IMR-90 (cell line): ENCODE results near the gene RMDN3. TPM values are rescaled to one million over a fixed set of nuclear protein-coding genes. Genes with fewer than 3 reads are reported as not detected.

Experiments
- ATAC-seq: fragments of 200-7000 bp; cut with Tn5 transposase; 2 replicates; pipeline ENCODE4 v1.9.1; 2020; ENCODE audit warnings: low read depth, mild to moderate bottlenecking, moderate library complexity
- BruUV-seq: library from RNA; stranded (reverse); fragments of 400-500 nt; replicated peaks from 2 replicates; lab custom pipeline; 2021; lab: Mats Ljungman, UMichigan
- CTCF ChIA-PET: fragments of 300-600 bp; formaldehyde crosslinking; extraction: SDS; loops from one replicate; lab custom pipeline; 2021; ENCODE audit warnings: antibody characterized with exemption; lab: Yijun Ruan, JAX
- POLR2A ChIA-PET: fragments of 300-600 bp; sonication (Branson Sonifier 250); formaldehyde crosslinking; loops from one replicate; lab custom pipeline; 2022; ENCODE audit warnings: antibody characterized with exemption; ENCODE audit not compliant: unreplicated experiment; lab: Charles Lee
- DNase-seq: peaks from one replicate; pipeline ENCODE4 v3.0.0; 2013
- H2AFZ ChIP-seq: replicated peaks from 2 replicates; pipeline ENCODE3; 2013; ENCODE audit warnings: low read length, mild to moderate bottlenecking; ENCODE audit not compliant: poor library complexity
- H2AK5ac ChIP-seq: 2 replicates; pipeline ENCODE4 v1.6.1; 2013; ENCODE audit warnings: low read depth, low read length, inconsistent platforms
- H2AK9ac ChIP-seq: replicated peaks from 2 replicates; pipeline ENCODE3; 2013; ENCODE audit warnings: mild to moderate bottlenecking, low read depth, low read length, moderate library complexity; ENCODE audit not compliant: poor library complexity
- H2BK120ac ChIP-seq: 2 replicates; pipeline ENCODE4 v1.6.1; 2013; ENCODE audit warnings: low read depth, low read length, inconsistent platforms
- H2BK15ac ChIP-seq: 3 replicates; pipeline ENCODE4 v1.6.1; 2013; ENCODE audit warnings: low read depth, low read length, inconsistent platforms
- H2BK20ac ChIP-seq: 2 replicates; pipeline ENCODE4 v1.6.1; 2013; ENCODE audit warnings: low read depth, mild to moderate bottlenecking, inconsistent platforms, low read length, moderate library complexity
- H2BK5ac ChIP-seq: 2 replicates; pipeline ENCODE4 v1.6.1; 2013; ENCODE audit warnings: mild to moderate bottlenecking, low read depth, low read length, inconsistent platforms; ENCODE audit not compliant: poor library complexity, severe bottlenecking
- H3K14ac ChIP-seq: replicated peaks from 2 replicates; pipeline ENCODE4 v1.6.1; 2013; ENCODE audit warnings: low read depth, low read length, inconsistent platforms
- H3K18ac ChIP-seq: 2 replicates; pipeline ENCODE4 v1.6.1; 2013; ENCODE audit warnings: low read depth, low read length, control low read depth
- H3K23ac ChIP-seq: 2 replicates; pipeline ENCODE4 v1.6.1; 2013; ENCODE audit warnings: low read depth, low read length, inconsistent platforms
- H3K27ac ChIP-seq: 2 replicates; pipeline ENCODE4 v1.5.1; 2013; ENCODE audit warnings: mild to moderate bottlenecking, control low read depth, low read length; ENCODE audit not compliant: insufficient read depth
- H3K27me3 ChIP-seq: 2 replicates; pipeline ENCODE4 v1.6.1; 2013; ENCODE audit warnings: low read length; ENCODE audit not compliant: control insufficient read depth, insufficient read depth
- H3K36me3 ChIP-seq: 2 replicates; pipeline ENCODE4 v1.6.1; 2013; ENCODE audit warnings: low read length, mixed read lengths; ENCODE audit not compliant: control insufficient read depth, insufficient read depth
- H3K4ac ChIP-seq: 2 replicates; pipeline ENCODE4 v1.6.1; 2013; ENCODE audit warnings: low read depth, low read length, inconsistent platforms
- H3K4me1 ChIP-seq: 2 replicates; pipeline ENCODE4 v1.6.1; 2013; ENCODE audit warnings: low read length, mixed read lengths; ENCODE audit not compliant: control insufficient read depth, insufficient read depth
- H3K4me2 ChIP-seq: 2 replicates; pipeline ENCODE4 v1.6.1; 2013; ENCODE audit warnings: low read depth, mild to moderate bottlenecking, control low read depth, low read length, moderate library complexity
- H3K4me3 ChIP-seq: 2 replicates; pipeline ENCODE4 v1.5.1; 2013; ENCODE audit warnings: low read depth, mild to moderate bottlenecking, control low read depth, low read length, moderate library complexity; ENCODE audit not compliant: insufficient read depth
- H3K56ac ChIP-seq: 2 replicates; pipeline ENCODE4 v1.6.1; 2013; ENCODE audit warnings: low read length, inconsistent platforms; ENCODE audit not compliant: insufficient read depth; ENCODE audit errors: extremely low read depth
- H3K79me1 ChIP-seq, 2 experiments: 2 replicates each; pipeline ENCODE4 v1.6.1; 2013; ENCODE audit warnings: low read length in 2 of 2, inconsistent platforms in 1 of 2, low read depth in 1 of 2
- H3K9ac ChIP-seq: 2 replicates; pipeline ENCODE4 v1.6.1; 2013; ENCODE audit warnings: low read depth, low read length, control low read depth
- H3K9me1 ChIP-seq: 2 replicates; pipeline ENCODE4 v1.6.1; 2013; ENCODE audit warnings: low read length, inconsistent platforms; ENCODE audit not compliant: insufficient read depth
- H3K9me3 ChIP-seq: 2 replicates; pipeline ENCODE4 v1.6.1; 2013; ENCODE audit warnings: low read length; ENCODE audit not compliant: control insufficient read depth, insufficient read depth
- H4K20me1 ChIP-seq: 2 replicates; pipeline ENCODE4 v1.6.1; 2013; ENCODE audit warnings: low read length, inconsistent platforms; ENCODE audit not compliant: insufficient read depth
- H4K5ac ChIP-seq: 2 replicates; pipeline ENCODE4 v1.6.1; 2013; ENCODE audit warnings: mild to moderate bottlenecking, low read depth, low read length, control low read depth
- H4K8ac ChIP-seq, 2 experiments: 2 replicates each; pipeline ENCODE4 v1.6.1; 2013; ENCODE audit warnings: low read depth in 2 of 2, low read length in 2 of 2, control low read depth in 1 of 2, inconsistent platforms in 1 of 2
- H4K91ac ChIP-seq: 2 replicates; pipeline ENCODE4 v1.6.1; 2013; ENCODE audit warnings: low read depth, low read length, inconsistent platforms; ENCODE audit not compliant: insufficient read depth
- CEBPB ChIP-seq: IDR thresholded peaks from 2 replicates; pipeline ENCODE4 v1.6.1; 2012; ENCODE audit warnings: low read depth, low read length, improper control_type of control experiment
- CHD1 ChIP-seq: IDR thresholded peaks from 2 replicates; pipeline ENCODE4 v1.6.1; 2012; ENCODE audit warnings: low read depth, low read length, improper control_type of control experiment
- CTCF ChIP-seq: conservative IDR thresholded peaks from 2 replicates; pipeline ENCODE4 v1.5.1; 2012; ENCODE audit warnings: mild to moderate bottlenecking, low read depth, low read length, improper control_type of control experiment
- MAZ ChIP-seq: IDR thresholded peaks from 2 replicates; pipeline ENCODE4 v1.6.1; 2012; ENCODE audit warnings: low read depth, mild to moderate bottlenecking, low read length, improper control_type of control experiment, moderate library complexity, borderline replicate concordance
- MXI1 ChIP-seq: IDR thresholded peaks from 2 replicates; pipeline ENCODE4 v1.6.1; 2012; ENCODE audit warnings: low read depth, mild to moderate bottlenecking, low read length, moderate library complexity, borderline replicate concordance
- POLR2A ChIP-seq: IDR thresholded peaks from 2 replicates; pipeline ENCODE4 v1.6.1; 2012; ENCODE audit warnings: mild to moderate bottlenecking, low read depth, low read length
- RAD21 ChIP-seq: IDR thresholded peaks from 2 replicates; pipeline ENCODE4 v1.6.1; 2012; ENCODE audit warnings: low read length, improper control_type of control experiment
- RCOR1 ChIP-seq: IDR thresholded peaks from 2 replicates; pipeline ENCODE4 v1.6.1; 2012; ENCODE audit warnings: mild to moderate bottlenecking, low read length, improper control_type of control experiment; ENCODE audit not compliant: insufficient replicate concordance
- RFX5 ChIP-seq: IDR thresholded peaks from 2 replicates; pipeline ENCODE4 v1.8.0; 2012; ENCODE audit warnings: low read depth, mild to moderate bottlenecking, low read length, moderate library complexity
- WGBS, 2 experiments: methylation state at CpG; one replicate each; pipeline versions ENCODE4 v1.1.5 to v1.1.7; 2013; ENCODE audit warnings: missing lambda C conversion rate in 2 of 2; ENCODE audit not compliant: insufficient read length in 1 of 2; ENCODE audit errors: extremely low coverage in 2 of 2; 5-methylcytosine and 5-hydroxymethylcytosine counted together
- dilution Hi-C: fragments of 300-500 bp; cut with HindIII; formaldehyde crosslinking; loops from one replicate; pipeline ENCODE4 v1.14.3; 2018; ENCODE audit warnings: low sequenced_read_pairs; ENCODE audit not compliant: unreplicated experiment
- in situ Hi-C: fragments of 300-500 bp; cut with MboI; formaldehyde crosslinking; loops from 3 replicates; pipeline ENCODE4 v1.14.3; 2019; ENCODE audit warnings: low sequenced_read_pairs, inconsistent platforms, mixed read lengths
- intact Hi-C: fragments of 100-400 bp; cut with micrococcal nuclease; formaldehyde crosslinking; loops from 2 replicates; pipeline ENCODE4 v1.10.0; 2022
- polyA plus RNA-seq, 3 experiments: library from polyadenylated mRNA; depleted of rRNA; stranded (reverse); fragments of >200 nt; gene quantifications; 2 replicates each; pipeline ENCODE4 v1.2.3, GENCODE V29; 2012; ENCODE audit warnings: low replicate concordance in 1 of 3
- total RNA-seq: library from RNA; depleted of rRNA; stranded (reverse); fragments of >200 nt; gene quantifications from 2 replicates; pipeline ENCODE4 v1.2.3, GENCODE V29; 2012

RMDN3 gene
- total and polyA plus RNA-seq, 2 of the 4 experiments (the other 2 are of a cell fraction), result 14.7 to 25.7 TPM

GRCh38 chr15:40694688-40695468 lies 60.2 kb downstream of the RMDN3 start, which contains the start of gene RAD51:
Gene RAD51, plus strand, starts transcription at chr15:40695174. Its CDS starts 3,585 bp downstream, at chr15:40698759.
- in situ Hi-C loops, result no loop called here
- H2BK5ac ChIP-seq, result peak within 1 kb of the TSS; percentile 91
- DNase-seq (peak; percentile 93), ATAC-seq (peak; percentile 97)
- peak within 1 kb of the TSS; percentile 78 for H2BK120ac ChIP-seq
- H3K23ac ChIP-seq, result peak within 1 kb of the TSS; percentile 94
- peak within 1 kb of the TSS; percentile 73 for H4K5ac ChIP-seq
- ChIA-PET CTCF (interaction anchor here (1.1 kb wide), 1 partner anchor 105 kb away, joined by 4 read pairs; no protein-coding TSS in a partner anchor), POLR2A (interaction anchor here (0.5 kb wide), 1 partner anchor 63 kb away, joined by 12 read pairs; no protein-coding TSS in a partner anchor)
- H3K4me1 ChIP-seq, result peaks cover 4% of the 10 kb centered on the region; the same call in 1 of the 2 replicates
- TF ChIP-seq CEBPB (peak; percentile 75), CTCF (no peak), RCOR1 (peak; percentile 23), RFX5 (no peak), POLR2A (peak; percentile 80), CHD1 (no peak), MXI1 (peak; percentile 98), MAZ (peak; percentile 65; the same call in 1 of the 2 replicates), RAD21 (no peak)
- H3K9me1 ChIP-seq, result no peaks in the 10 kb centered on the region
- no peaks in the 10 kb centered on the region for H3K9me3 ChIP-seq
- H3K27me3 ChIP-seq, result no peaks in the 10 kb centered on the region
- dilution Hi-C loops, result no loop called here
- H2AK5ac ChIP-seq, result peak within 1 kb of the TSS; percentile 67
- H3K36me3 ChIP-seq, result peaks cover 7% of the 10 kb centered on the region
- peak within 1 kb of the TSS; percentile 91 for H2AFZ ChIP-seq
- H3K4me2 ChIP-seq, result peak within 1 kb of the TSS; percentile 98
- no peak within 1 kb of the TSS; the same call in 2 of the 3 replicates for H2BK15ac ChIP-seq
- H3K79me1 ChIP-seq, result peaks cover 20 to 36% of the 10 kb centered on the region in 2 experiments
- peak within 1 kb of the TSS; percentile 75 for H3K56ac ChIP-seq
- H4K8ac ChIP-seq, result peak within 1 kb of the TSS; percentile 60 to 93
- H3K9ac ChIP-seq, result peak within 1 kb of the TSS; percentile 96
- H3K27ac ChIP-seq, result peak within 1 kb of the TSS; percentile 93
- intact Hi-C loops, result loop anchor here (2.0 kb wide), 1 partner anchor 100 kb away; the partner anchor contains the start of gene KNL1
- peak within 1 kb of the TSS; percentile 95 for H3K14ac ChIP-seq
- peak within 1 kb of the TSS; percentile 94 for H3K4ac ChIP-seq
- peak within 1 kb of the TSS; percentile 79 for H4K91ac ChIP-seq
- BruUV-seq, result no TSS peak
- peak within 1 kb of the TSS; percentile 80 for H3K4me3 ChIP-seq
- H4K20me1 ChIP-seq, result peaks cover 3% of the 10 kb centered on the region; the same call in 1 of the 2 replicates
- 1% methylated on average over 56 of the region's 81 CpGs; no CpG with 5 or more reads in 1 of the 2 experiments for WGBS, 2 experiments
- peak within 1 kb of the TSS; percentile 72 for H3K18ac ChIP-seq
- peak within 1 kb of the TSS; percentile 84 for H2AK9ac ChIP-seq
- no peak within 1 kb of the TSS for H2BK20ac ChIP-seq
